SK-N-SH treated with all-trans-retinoic acid at 6 μM for 48 hours (cell line): ENCODE measurements around the gene DISP3.

Experiments used
- ATAC-seq: fragments of 200-7000 bp; cut with Tn5 transposase; 3 replicates; pipeline ENCODE4 v1.9.1; 2020; ENCODE audit warnings: mild to moderate bottlenecking, moderate library complexity
- BACH2 ChIP-seq: fragments of 250-450 bp; sonication (Bioruptor Pico); IDR thresholded peaks from 2 replicates; pipeline ENCODE4 v1.9.0; 2021; ENCODE audit warnings: mild to moderate bottlenecking, borderline replicate concordance
- CREB5 ChIP-seq: fragments of 250-450 bp; sonication (Bioruptor Pico); IDR thresholded peaks from 2 replicates; pipeline ENCODE4 v1.5.1; 2020; ENCODE audit warnings: low read depth, mild to moderate bottlenecking, moderate library complexity
- CSDC2 ChIP-seq: fragments of 250-450 bp; sonication (Bioruptor Pico); IDR thresholded peaks from 2 replicates; pipeline ENCODE4 v1.5.0; 2020; ENCODE audit warnings: mild to moderate bottlenecking, moderate library complexity
- ESRRG ChIP-seq: fragments of 250-450 bp; sonication (Bioruptor Pico); IDR thresholded peaks from 2 replicates; pipeline ENCODE4 v1.6.1; 2021; ENCODE audit warnings: mild to moderate bottlenecking
- GLIS3 ChIP-seq: fragments of 250-450 bp; sonication (Bioruptor Pico); IDR thresholded peaks from 2 replicates; pipeline ENCODE4 v1.5.0; 2020; ENCODE audit warnings: mild to moderate bottlenecking, moderate library complexity
- ISL1 ChIP-seq: fragments of 250-450 bp; sonication (Bioruptor Pico); IDR thresholded peaks from 2 replicates; pipeline ENCODE4 v2.1.2; 2022; ENCODE audit warnings: mild to moderate bottlenecking, moderate library complexity
- OSR1 ChIP-seq: fragments of 250-450 bp; sonication (Bioruptor Pico); IDR thresholded peaks from 2 replicates; pipeline ENCODE4 v1.8.0; 2022; ENCODE audit warnings: moderate library complexity, mild to moderate bottlenecking, inconsistent platforms
- POU6F1 ChIP-seq: fragments of 250-450 bp; sonication (Bioruptor Pico); IDR thresholded peaks from 2 replicates; pipeline ENCODE4 v1.8.0; 2021; ENCODE audit warnings: low read depth, mild to moderate bottlenecking, moderate library complexity, borderline replicate concordance
- PPARA ChIP-seq: fragments of 250-450 bp; sonication (Bioruptor Pico); IDR thresholded peaks from 2 replicates; pipeline ENCODE4 v1.5.0; 2020; ENCODE audit warnings: mild to moderate bottlenecking, borderline replicate concordance
- SNAI2 ChIP-seq: fragments of 250-450 bp; sonication (Bioruptor Pico); IDR thresholded peaks from 2 replicates; pipeline ENCODE4 v1.5.0; 2020; ENCODE audit warnings: mild to moderate bottlenecking, moderate library complexity
- TCF4 ChIP-seq: fragments of 250-450 bp; sonication (Bioruptor Pico); IDR thresholded peaks from 2 replicates; pipeline ENCODE4 v1.8.0; 2021; ENCODE audit warnings: mild to moderate bottlenecking, moderate library complexity, borderline replicate concordance
- TOX ChIP-seq: fragments of 250-450 bp; sonication (Bioruptor Pico); IDR thresholded peaks from 2 replicates; pipeline ENCODE4 v1.8.0; 2021; ENCODE audit warnings: mild to moderate bottlenecking, moderate library complexity, borderline replicate concordance
- TSHZ2 ChIP-seq: fragments of 250-450 bp; sonication (Bioruptor Pico); IDR thresholded peaks from 2 replicates; pipeline ENCODE4 v1.5.0; 2020; ENCODE audit warnings: mild to moderate bottlenecking, moderate library complexity
- ZC3H10 ChIP-seq: fragments of 250-450 bp; sonication (Bioruptor Pico); IDR thresholded peaks from 2 replicates; pipeline ENCODE4 v1.5.1; 2021; ENCODE audit warnings: mild to moderate bottlenecking, moderate library complexity
- ZFP3 ChIP-seq: fragments of 250-450 bp; sonication (Bioruptor Pico); IDR thresholded peaks from 2 replicates; pipeline ENCODE4 v1.5.0; 2020; ENCODE audit warnings: mild to moderate bottlenecking, moderate library complexity
- ZNF565 ChIP-seq: fragments of 450-650 bp; formaldehyde crosslinking; conservative IDR thresholded peaks from 2 replicates; pipeline ENCODE4 v1.5.0; 2020; ENCODE audit warnings: low read depth, mild to moderate bottlenecking, moderate library complexity
- ZNF70 ChIP-seq: fragments of 450-650 bp; formaldehyde crosslinking; IDR thresholded peaks from 2 replicates; pipeline ENCODE4 v1.5.0; 2020; ENCODE audit warnings: mild to moderate bottlenecking, moderate library complexity
- ZNF8 ChIP-seq: fragments of 450-650 bp; formaldehyde crosslinking; IDR thresholded peaks from 2 replicates; pipeline ENCODE4 v1.5.0; 2020; ENCODE audit warnings: mild to moderate bottlenecking, moderate library complexity
- TF ChIP-seq, protein P1 (sequence below): fragments of 250-450 bp; sonication (Bioruptor Pico); IDR thresholded peaks from 2 replicates; pipeline ENCODE4 v1.8.0; 2020; ENCODE audit warnings: mild to moderate bottlenecking, moderate library complexity, borderline replicate concordance

Gene DISP3

GRCh38 chr1:11521582-11522399 lies 42.8 kb downstream of the DISP3 start (continued):
- TF ChIP-seq TSHZ2 (CRISPR knock-in tag) (no peak), ZNF565 (CRISPR knock-in tag) (no peak), TCF4 (CRISPR knock-in tag) (no peak), TOX (no peak), OSR1 (no peak), BACH2 (no peak), CSDC2 (no peak), ISL1 (CRISPR knock-in tag) (no peak)
- TF ChIP-seq, protein P1, sequence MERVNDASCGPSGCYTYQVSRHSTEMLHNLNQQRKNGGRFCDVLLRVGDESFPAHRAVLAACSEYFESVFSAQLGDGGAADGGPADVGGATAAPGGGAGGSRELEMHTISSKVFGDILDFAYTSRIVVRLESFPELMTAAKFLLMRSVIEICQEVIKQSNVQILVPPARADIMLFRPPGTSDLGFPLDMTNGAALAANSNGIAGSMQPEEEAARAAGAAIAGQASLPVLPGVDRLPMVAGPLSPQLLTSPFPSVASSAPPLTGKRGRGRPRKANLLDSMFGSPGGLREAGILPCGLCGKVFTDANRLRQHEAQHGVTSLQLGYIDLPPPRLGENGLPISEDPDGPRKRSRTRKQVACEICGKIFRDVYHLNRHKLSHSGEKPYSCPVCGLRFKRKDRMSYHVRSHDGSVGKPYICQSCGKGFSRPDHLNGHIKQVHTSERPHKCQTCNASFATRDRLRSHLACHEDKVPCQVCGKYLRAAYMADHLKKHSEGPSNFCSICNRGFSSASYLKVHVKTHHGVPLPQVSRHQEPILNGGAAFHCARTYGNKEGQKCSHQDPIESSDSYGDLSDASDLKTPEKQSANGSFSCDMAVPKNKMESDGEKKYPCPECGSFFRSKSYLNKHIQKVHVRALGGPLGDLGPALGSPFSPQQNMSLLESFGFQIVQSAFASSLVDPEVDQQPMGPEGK (CRISPR knock-in tag), result no peak
- TF ChIP-seq, all 23 proteins: peak for 0

GRCh38 chr1:11522400-11523235 lies 43.7 kb downstream of the DISP3 start:
- TF ChIP-seq TOX (no peak), TCF4 (CRISPR knock-in tag) (no peak), SNAI2 (CRISPR knock-in tag) (no peak), POU6F1 (no peak), CREB5 (CRISPR knock-in tag) (no peak), GLIS3 (CRISPR knock-in tag) (no peak), ZC3H10 (no peak), TSHZ2 (CRISPR knock-in tag) (no peak), BACH2 (no peak), ZNF70 (CRISPR knock-in tag) (no peak), ZNF565 (CRISPR knock-in tag) (no peak), ESRRG (CRISPR knock-in tag) (no peak), ZFP3 (no peak), ZNF8 (no peak), PPARA (CRISPR knock-in tag) (no peak)
- TF ChIP-seq, protein P1 (CRISPR knock-in tag), result no peak
- TF ChIP-seq, all 23 proteins: peak for 0
- 0 out of 3 replicates have a peak, but pooled peaks have one; percentile 16 for ATAC-seq
